Kasumi-1 (cell line): ENCODE data around the gene ADAMTS16.

Source experiments
- DNase-seq, 2 experiments: peaks; one replicate each; lab custom pipeline; 2025; lab: John Stamatoyannopoulos, UW

Gene ADAMTS16

GRCh38 chr5:5144441-5144840, 4.3 kb downstream of the ADAMTS16 start:
- no peak for DNase-seq

GRCh38 chr5:5145651-5146529, 5.8 kb downstream of the ADAMTS16 start:
- DNase-seq, result no peak

- no peak for DNase-seq
Measured at GRCh38 chr5:5146530-5147160, 6.5 kb downstream of the ADAMTS16 start.

- no peak for DNase-seq
Measured at GRCh38 chr5:5149154-5149553, 9.0 kb downstream of the ADAMTS16 start.

- DNase-seq, result no peak
Measured at GRCh38 chr5:5150667-5151066, 10.5 kb downstream of the ADAMTS16 start.

- no peak for DNase-seq
Measured at GRCh38 chr5:5154733-5155132, 14.6 kb downstream of the ADAMTS16 start.

- no peak for DNase-seq
Measured at GRCh38 chr5:5155617-5156016, 15.5 kb downstream of the ADAMTS16 start.

- no peak for DNase-seq
Measured at GRCh38 chr5:5156471-5157082, 16.4 kb downstream of the ADAMTS16 start.

GRCh38 chr5:5158472-5158895, 18.4 kb downstream of the ADAMTS16 start:
- DNase-seq, result no peak

- no peak for DNase-seq
Measured at GRCh38 chr5:5159282-5160103, 19.4 kb downstream of the ADAMTS16 start.

- DNase-seq, result no peak
Measured at GRCh38 chr5:5164163-5164562, 24.0 kb downstream of the ADAMTS16 start.

- DNase-seq, result no peak
Measured at GRCh38 chr5:5165541-5166002, 25.4 kb downstream of the ADAMTS16 start.

- no peak for DNase-seq
Measured at GRCh38 chr5:5169466-5169865, 29.3 kb downstream of the ADAMTS16 start.

- no peak for DNase-seq
Measured at GRCh38 chr5:5178136-5178535, 38.0 kb downstream of the ADAMTS16 start.

GRCh38 chr5:5178580-5178979, 38.5 kb downstream of the ADAMTS16 start:
- no peak for DNase-seq

- no peak for DNase-seq
Measured at GRCh38 chr5:5179079-5179478, 38.9 kb downstream of the ADAMTS16 start.

GRCh38 chr5:5179597-5179996, 39.5 kb downstream of the ADAMTS16 start:
- no peak for DNase-seq

- DNase-seq, result no peak
Measured at GRCh38 chr5:5181650-5182324, 41.7 kb downstream of the ADAMTS16 start.

- no peak for DNase-seq
Measured at GRCh38 chr5:5182508-5183188, 42.5 kb downstream of the ADAMTS16 start.

- no peak for DNase-seq
Measured at GRCh38 chr5:5183189-5183699, 43.1 kb downstream of the ADAMTS16 start.

GRCh38 chr5:5183933-5184332, 43.8 kb downstream of the ADAMTS16 start:
- DNase-seq, result no peak
